ENCODE measurements around the gene FIGN. TPM values are rescaled to one million over a fixed set of nuclear protein-coding genes. Genes with fewer than 3 reads are reported as not detected.

The FIGN gene
- total and polyA plus RNA-seq, 2 donors (not counting 3 experiments of a cell fraction or from before 2014, with no cell fraction given) = 1.8 to 8.1 TPM

DNA sequence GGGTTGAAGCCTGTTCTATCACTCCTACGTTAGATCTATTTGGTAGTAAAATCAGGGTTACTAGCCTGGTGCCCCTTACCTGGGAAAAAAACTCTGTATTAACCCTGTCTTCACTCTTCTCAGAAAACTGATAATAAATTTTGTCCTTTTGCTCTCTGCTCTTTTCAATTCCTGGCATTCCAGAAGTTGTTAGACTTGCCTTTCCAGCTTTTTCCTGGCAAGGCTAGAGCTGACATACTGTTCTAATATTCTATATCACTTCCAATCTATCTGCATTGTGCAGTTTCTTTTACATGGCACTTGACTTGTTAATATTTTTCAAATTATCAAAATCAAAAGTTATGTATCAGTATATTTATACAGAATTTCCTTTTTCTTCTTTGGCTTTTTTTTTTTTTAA is 162.2 kb downstream of the FIGN start:
- Histone ChIP-seq H3K4me1 (ENCODE audit: control insufficient read depth, extremely low read depth, insufficient read depth, low read length) (no peaks in the 10 kb centered on the region), H3K9me3 (replicated peaks; ENCODE audit: control insufficient read depth, insufficient read depth, low read length) (no peaks in the 10 kb centered on the region), H3K9me1 (replicated peaks; ENCODE audit: control insufficient read depth, extremely low read depth, insufficient read depth, low read length) (no peaks in the 10 kb centered on the region), H3K4me3 (replicated peaks in 1 of 3; ENCODE audit: insufficient read depth in 1 of 3, low read depth in 1 of 3, low read length in 3 of 3) (no peak overlapping the region), H3K36me3 (ENCODE audit: control insufficient read depth in 2 of 2, extremely low read depth in 1 of 2, insufficient read depth in 2 of 2, low read length in 2 of 2) (no peaks in the 10 kb centered on the region), H3K27me3 (ENCODE audit: control insufficient read depth in 2 of 2, insufficient read depth in 2 of 2, low read length in 2 of 2) (no peaks in the 10 kb centered on the region), H3K4me2 (ENCODE audit: insufficient read depth, low read length) (no peak overlapping the region), H2AFZ (ENCODE audit: low read depth, low read length) (no peak overlapping the region), H3K9ac (replicated peaks; ENCODE audit: extremely low read depth, insufficient read depth, low read length) (no peak overlapping the region), H4K20me1 (replicated peaks; ENCODE audit: control insufficient read depth, extremely low read depth, insufficient read depth, low read length) (no peaks in the 10 kb centered on the region), H3K79me2 (ENCODE audit: control insufficient read depth, insufficient read depth, low read length) (no peaks in the 10 kb centered on the region), H3K27ac (ENCODE audit: insufficient read depth, low read depth, low read length) (no peak overlapping the region)
- FAIRE-seq (no peak), DNase-seq (ENCODE audit: low read depth, low spot score) (no peak)
- TF ChIP-seq GATA2 (IDR thresholded peaks at IDR 0.05; ENCODE audit: insufficient read depth, insufficient read length, low read depth, low read length) = no peak
- TF ChIP-seq, protein P1, sequence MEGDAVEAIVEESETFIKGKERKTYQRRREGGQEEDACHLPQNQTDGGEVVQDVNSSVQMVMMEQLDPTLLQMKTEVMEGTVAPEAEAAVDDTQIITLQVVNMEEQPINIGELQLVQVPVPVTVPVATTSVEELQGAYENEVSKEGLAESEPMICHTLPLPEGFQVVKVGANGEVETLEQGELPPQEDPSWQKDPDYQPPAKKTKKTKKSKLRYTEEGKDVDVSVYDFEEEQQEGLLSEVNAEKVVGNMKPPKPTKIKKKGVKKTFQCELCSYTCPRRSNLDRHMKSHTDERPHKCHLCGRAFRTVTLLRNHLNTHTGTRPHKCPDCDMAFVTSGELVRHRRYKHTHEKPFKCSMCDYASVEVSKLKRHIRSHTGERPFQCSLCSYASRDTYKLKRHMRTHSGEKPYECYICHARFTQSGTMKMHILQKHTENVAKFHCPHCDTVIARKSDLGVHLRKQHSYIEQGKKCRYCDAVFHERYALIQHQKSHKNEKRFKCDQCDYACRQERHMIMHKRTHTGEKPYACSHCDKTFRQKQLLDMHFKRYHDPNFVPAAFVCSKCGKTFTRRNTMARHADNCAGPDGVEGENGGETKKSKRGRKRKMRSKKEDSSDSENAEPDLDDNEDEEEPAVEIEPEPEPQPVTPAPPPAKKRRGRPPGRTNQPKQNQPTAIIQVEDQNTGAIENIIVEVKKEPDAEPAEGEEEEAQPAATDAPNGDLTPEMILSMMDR (IDR thresholded peaks at IDR 0.05; ENCODE audit: extremely low read depth in 1 of 2, insufficient read depth in 1 of 2, low read depth in 1 of 2, low read length in 2 of 2) = no peak
- TF ChIP-seq, protein P2, sequence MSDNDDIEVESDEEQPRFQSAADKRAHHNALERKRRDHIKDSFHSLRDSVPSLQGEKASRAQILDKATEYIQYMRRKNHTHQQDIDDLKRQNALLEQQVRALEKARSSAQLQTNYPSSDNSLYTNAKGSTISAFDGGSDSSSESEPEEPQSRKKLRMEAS (IDR thresholded peaks at IDR 0.05; ENCODE audit: insufficient read depth, insufficient read length) = no peak
- no peak for TF ChIP-seq JUN (IDR thresholded peaks at IDR 0.05; ENCODE audit: borderline replicate concordance, insufficient read depth, insufficient read length, low read depth)
- no peak for TF ChIP-seq POLR2AphosphoS5 (IDR thresholded peaks at IDR 0.05; ENCODE audit: insufficient read depth, low read depth, low read length)
- TF ChIP-seq POLR2A (IDR thresholded peaks at IDR 0.05; ENCODE audit: low read depth, low read length) = no peak
- TF ChIP-seq FOS (IDR thresholded peaks at IDR 0.05; ENCODE audit: borderline replicate concordance, insufficient read depth, low read length) = no peak
- BruUV-seq (replicated peaks) = no TSS peak
- CTCF ChIA-PET = interaction anchor here (1.4 kb wide), 1 partner anchor 13 kb away, joined by 4 read pairs; no protein-coding TSS in a partner anchor
- intact Hi-C loops (cut with micrococcal nuclease) (no loop called here), dilution Hi-C loops (cut with MboI; ENCODE audit: extremely low pct_ligation_motif_present, low sequenced_read_pairs) (no loop called here)
- POLR2A ChIA-PET = no interaction called here
